Measurements from ENCODE around the gene ATP9A. TPM values are rescaled to one million over a fixed set of nuclear protein-coding genes. Genes with fewer than 3 reads are reported as not detected.

The ATP9A gene
- total and polyA plus RNA-seq, 2 donors (not counting 3 experiments of a cell fraction or from before 2014, with no cell fraction given) = 20.9 to 41.5 TPM

DNA sequence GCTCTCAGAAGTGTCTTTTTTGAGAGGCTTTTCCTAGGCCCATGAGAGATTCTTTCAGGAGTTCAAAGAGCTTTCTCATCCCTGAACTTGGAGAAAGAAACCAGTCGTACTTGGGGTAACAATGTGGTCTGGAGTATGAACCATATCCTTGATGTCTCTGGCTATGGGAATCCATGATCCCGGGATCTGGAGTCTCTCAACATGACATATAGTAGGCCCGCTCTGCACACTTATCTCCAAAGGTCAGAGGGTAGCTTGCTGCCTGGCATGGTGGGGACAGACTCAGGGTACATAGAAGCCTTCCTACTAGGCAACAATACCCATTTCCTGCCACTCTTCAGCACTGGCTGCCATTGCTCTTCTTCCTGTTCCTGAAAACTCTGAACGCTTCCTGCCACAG, 183.5 kb downstream of the ATP9A start:
- BruUV-seq (replicated peaks) = no TSS peak
- Histone ChIP-seq H3K9ac (replicated peaks; ENCODE audit: extremely low read depth, insufficient read depth, low read length) (no peak overlapping the region), H3K4me1 (ENCODE audit: control insufficient read depth, extremely low read depth, insufficient read depth, low read length) (no peaks in the 10 kb centered on the region), H3K9me3 (replicated peaks; ENCODE audit: control insufficient read depth, insufficient read depth, low read length) (no peaks in the 10 kb centered on the region), H3K4me2 (ENCODE audit: insufficient read depth, low read length) (no peak overlapping the region), H2AFZ (ENCODE audit: low read depth, low read length) (no peak overlapping the region), H3K36me3 (ENCODE audit: control insufficient read depth in 2 of 2, extremely low read depth in 1 of 2, insufficient read depth in 2 of 2, low read length in 2 of 2) (no peaks in the 10 kb centered on the region), H3K27ac (ENCODE audit: insufficient read depth, low read depth, low read length) (no peak overlapping the region), H3K27me3 (ENCODE audit: control insufficient read depth in 2 of 2, insufficient read depth in 2 of 2, low read length in 2 of 2) (peaks cover 2% of the 10 kb centered on the region in 2 experiments), H3K79me2 (ENCODE audit: control insufficient read depth, insufficient read depth, low read length) (no peaks in the 10 kb centered on the region), H3K9me1 (replicated peaks; ENCODE audit: control insufficient read depth, extremely low read depth, insufficient read depth, low read length) (no peaks in the 10 kb centered on the region), H3K4me3 (replicated peaks in 1 of 3; ENCODE audit: insufficient read depth in 1 of 3, low read depth in 1 of 3, low read length in 3 of 3) (no peak overlapping the region), H4K20me1 (replicated peaks; ENCODE audit: control insufficient read depth, extremely low read depth, insufficient read depth, low read length) (no peaks in the 10 kb centered on the region)
- ChIA-PET CTCF (interaction anchor here (0.8 kb wide), 1 partner anchor 10 kb away, joined by 3 read pairs; no protein-coding TSS in a partner anchor), POLR2A (no interaction called here)
- intact Hi-C loops (cut with micrococcal nuclease) (no loop called here), dilution Hi-C loops (cut with MboI; ENCODE audit: extremely low pct_ligation_motif_present, low sequenced_read_pairs) (loop anchor here (25.0 kb wide), 1 partner anchor 172 kb away; no protein-coding TSS in a partner anchor)
- DNase-seq (ENCODE audit: low read depth, low spot score) (no peak), FAIRE-seq (no peak)
- TF ChIP-seq, protein P1, sequence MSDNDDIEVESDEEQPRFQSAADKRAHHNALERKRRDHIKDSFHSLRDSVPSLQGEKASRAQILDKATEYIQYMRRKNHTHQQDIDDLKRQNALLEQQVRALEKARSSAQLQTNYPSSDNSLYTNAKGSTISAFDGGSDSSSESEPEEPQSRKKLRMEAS (IDR thresholded peaks at IDR 0.05; ENCODE audit: insufficient read depth, insufficient read length) = no peak
- TF ChIP-seq MYC (IDR thresholded peaks at IDR 0.05; ENCODE audit: low read depth, low read length) (no peak), POLR2AphosphoS5 (IDR thresholded peaks at IDR 0.05; ENCODE audit: insufficient read depth, low read depth, low read length) (no peak), JUN (IDR thresholded peaks at IDR 0.05; ENCODE audit: borderline replicate concordance, insufficient read depth, insufficient read length, low read depth) (no peak), FOS (IDR thresholded peaks at IDR 0.05; ENCODE audit: borderline replicate concordance, insufficient read depth, low read length) (no peak), EZH2 (IDR thresholded peaks at IDR 0.05; ENCODE audit: borderline replicate concordance, low read depth, low read length, severe bottlenecking) (no peak), POLR2A (IDR thresholded peaks at IDR 0.05; ENCODE audit: low read depth, low read length) (no peak), GATA2 (IDR thresholded peaks at IDR 0.05; ENCODE audit: insufficient read depth, insufficient read length, low read depth, low read length) (no peak)
- TF ChIP-seq, protein P2, sequence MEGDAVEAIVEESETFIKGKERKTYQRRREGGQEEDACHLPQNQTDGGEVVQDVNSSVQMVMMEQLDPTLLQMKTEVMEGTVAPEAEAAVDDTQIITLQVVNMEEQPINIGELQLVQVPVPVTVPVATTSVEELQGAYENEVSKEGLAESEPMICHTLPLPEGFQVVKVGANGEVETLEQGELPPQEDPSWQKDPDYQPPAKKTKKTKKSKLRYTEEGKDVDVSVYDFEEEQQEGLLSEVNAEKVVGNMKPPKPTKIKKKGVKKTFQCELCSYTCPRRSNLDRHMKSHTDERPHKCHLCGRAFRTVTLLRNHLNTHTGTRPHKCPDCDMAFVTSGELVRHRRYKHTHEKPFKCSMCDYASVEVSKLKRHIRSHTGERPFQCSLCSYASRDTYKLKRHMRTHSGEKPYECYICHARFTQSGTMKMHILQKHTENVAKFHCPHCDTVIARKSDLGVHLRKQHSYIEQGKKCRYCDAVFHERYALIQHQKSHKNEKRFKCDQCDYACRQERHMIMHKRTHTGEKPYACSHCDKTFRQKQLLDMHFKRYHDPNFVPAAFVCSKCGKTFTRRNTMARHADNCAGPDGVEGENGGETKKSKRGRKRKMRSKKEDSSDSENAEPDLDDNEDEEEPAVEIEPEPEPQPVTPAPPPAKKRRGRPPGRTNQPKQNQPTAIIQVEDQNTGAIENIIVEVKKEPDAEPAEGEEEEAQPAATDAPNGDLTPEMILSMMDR (IDR thresholded peaks at IDR 0.05; ENCODE audit: extremely low read depth in 1 of 2, insufficient read depth in 1 of 2, low read depth in 1 of 2, low read length in 2 of 2) = no peak
